HepG2 (cell line): Measurements from ENCODE around the gene IQGAP2. TPM values are rescaled to one million over a fixed set of nuclear protein-coding genes. Genes with fewer than 3 reads are reported as not detected.

Experiments
- ATAC-seq: fragments of 200-7000 bp; cut with Tn5 transposase; 3 replicates; pipeline ENCODE4 v1.9.1; 2020; ENCODE audit warnings: mild to moderate bottlenecking, moderate library complexity
- BruUV-seq: library from RNA; stranded (reverse); fragments of 400-500 nt; replicated peaks from 2 replicates; lab custom pipeline; 2021; lab: Mats Ljungman, UMichigan
- CTCF ChIA-PET: fragments of 300-600 bp; formaldehyde crosslinking; extraction: SDS; loops from one replicate; lab custom pipeline; 2021; ENCODE audit warnings: low total read pairs, inconsistent platforms, low intra/inter-chr PET ratio; lab: Yijun Ruan, JAX
- POLR2A ChIA-PET: fragments of 350-600 bp; sonication (Branson Sonifier 250); formaldehyde crosslinking; loops from one replicate; lab custom pipeline; 2020; ENCODE audit warnings: antibody characterized with exemption, inconsistent platforms; lab: Yijun Ruan, JAX
- DNase-seq: peaks from one replicate; pipeline ENCODE4 v3.0.0-alpha.2; 2015; ENCODE audit warnings: low spot score
- FAIRE-seq: peaks from 3 replicates; lab custom pipeline; 2011; peaks lifted over from hg19 to GRCh38; lab: Jason Lieb, UNC
- H2AFZ ChIP-seq: one replicate; pipeline ENCODE4 v1.6.1; 2011; ENCODE audit warnings: low read length, inconsistent platforms
- H3K27ac ChIP-seq: fragments of 300-600 bp; 3 replicates; pipeline ENCODE4 v1.8.0; 2011; ENCODE audit warnings: mixed run types, mild to moderate bottlenecking, mixed read lengths, low read length, inconsistent platforms; ENCODE audit not compliant: insufficient read depth; ENCODE audit errors: extremely low read length
- H3K27me3 ChIP-seq, 2 experiments: fragments of 200-600 bp in 1 of 2; 2 replicates in 1 of 2; 3 replicates in 1 of 2; pipeline versions ENCODE4 v1.6.0 to v1.8.0; 2011; ENCODE audit warnings: low read length in 2 of 2, mild to moderate bottlenecking in 2 of 2, moderate library complexity in 2 of 2, inconsistent platforms in 1 of 2; ENCODE audit not compliant: insufficient read depth in 2 of 2, control insufficient read depth in 1 of 2
- H3K36me3 ChIP-seq, 2 experiments: fragments of 200-600 bp in 1 of 2; replicated peaks in 1 of 2; 2 replicates in 1 of 2; 3 replicates in 1 of 2; pipeline versions ENCODE4 v1.5.1 to v1.8.0; 2011; ENCODE audit warnings: low read length in 2 of 2, inconsistent platforms in 1 of 2; ENCODE audit not compliant: insufficient read depth in 2 of 2, control insufficient read depth in 1 of 2
- H3K4me1 ChIP-seq: 2 replicates; pipeline ENCODE4 v1.5.1; 2012; ENCODE audit warnings: low read length, inconsistent platforms; ENCODE audit not compliant: insufficient read depth
- H3K4me2 ChIP-seq: 2 replicates; pipeline ENCODE4 v1.6.0; 2011; ENCODE audit warnings: low read depth, low read length, inconsistent platforms
- H3K4me3 ChIP-seq, 3 experiments: fragments of 200-600 bp in 1 of 3; sonication (generic), shearing (Covaris generic) in 1 of 3; replicated peaks in 1 of 3; 2 replicates each; pipeline ENCODE4 v1.5.1; 2011 to 2016; ENCODE audit warnings: low read length in 3 of 3, inconsistent platforms in 2 of 3, low read depth in 2 of 3, mild to moderate bottlenecking in 2 of 3, control low read depth in 1 of 3, mixed read lengths in 1 of 3; ENCODE audit not compliant: insufficient read depth in 1 of 3
- H3K79me2 ChIP-seq: one replicate; pipeline ENCODE4 v1.6.1; 2011; ENCODE audit warnings: low read length, inconsistent platforms; ENCODE audit not compliant: insufficient read depth
- H3K9ac ChIP-seq: 2 replicates; pipeline ENCODE4 v1.6.0; 2011; ENCODE audit warnings: mild to moderate bottlenecking, low read depth, low read length, inconsistent platforms; ENCODE audit not compliant: insufficient read depth
- H3K9me3 ChIP-seq: 2 replicates; pipeline ENCODE4 v1.5.1; 2012; ENCODE audit warnings: mild to moderate bottlenecking, low read length
- H4K20me1 ChIP-seq: 2 replicates; pipeline ENCODE4 v1.6.0; 2011; ENCODE audit warnings: inconsistent platforms, mild to moderate bottlenecking, low read length, moderate library complexity; ENCODE audit not compliant: insufficient read depth
- ARNTL ChIP-seq: sonication (generic); formaldehyde crosslinking; IDR thresholded peaks from 2 replicates; pipeline ENCODE4 v1.4.0; 2020; ENCODE audit warnings: mild to moderate bottlenecking, missing genetic modification reagents
- ISX ChIP-seq: sonication (generic); formaldehyde crosslinking; conservative IDR thresholded peaks from 2 replicates; pipeline ENCODE4 v1.5.0; 2020; ENCODE audit warnings: missing genetic modification reagents
- KAT2B ChIP-seq: fragments of 150-350 bp; IDR thresholded peaks from 2 replicates; pipeline ENCODE4 v1.6.1; 2014; ENCODE audit warnings: low read depth, low read length, borderline replicate concordance
- LBX2 ChIP-seq: sonication (generic); formaldehyde crosslinking; IDR thresholded peaks from 2 replicates; pipeline ENCODE4 v1.5.0; 2020; ENCODE audit warnings: missing genetic modification reagents, mild to moderate bottlenecking, borderline replicate concordance
- PAWR ChIP-seq: sonication (generic); formaldehyde crosslinking; IDR thresholded peaks from 2 replicates; pipeline ENCODE4 v1.4.0; 2020; ENCODE audit warnings: missing genetic modification reagents, mild to moderate bottlenecking, borderline replicate concordance
- PTBP1 ChIP-seq: fragments of 200-400 bp; formaldehyde crosslinking; IDR thresholded peaks from 2 replicates; pipeline ENCODE4 v1.6.1; 2018; ENCODE audit warnings: low read length, low read depth; ENCODE audit not compliant: poor library complexity, severe bottlenecking
- SKIL ChIP-seq: sonication (generic); formaldehyde crosslinking; IDR thresholded peaks from 2 replicates; pipeline ENCODE4 v1.8.0; 2022; ENCODE audit warnings: missing genetic modification reagents, mild to moderate bottlenecking, moderate library complexity, borderline replicate concordance
- ZNF138 ChIP-seq: sonication (generic); formaldehyde crosslinking; IDR thresholded peaks from 2 replicates; pipeline ENCODE4 v1.5.0; 2020; ENCODE audit warnings: mild to moderate bottlenecking, low read depth, missing genetic modification reagents
- ZNF574 ChIP-seq: sonication (generic); formaldehyde crosslinking; IDR thresholded peaks from 2 replicates; pipeline ENCODE4 v1.4.0; 2020; ENCODE audit warnings: missing genetic modification reagents
- WGBS: methylation state at CpG from one replicate; pipeline ENCODE4 v1.1.6; 2017; ENCODE audit warnings: low lambda C conversion rate; 5-methylcytosine and 5-hydroxymethylcytosine counted together
- in situ Hi-C: cut with HindIII; loops from 2 replicates; pipeline ENCODE4 v1.10.0; 2017; ENCODE audit warnings: low pct_unique_long_range_greater_than_20kb; ENCODE audit not compliant: extremely low pct_ligation_motif_present
- intact Hi-C: fragments of 100-400 bp; cut with micrococcal nuclease; formaldehyde crosslinking; loops from one replicate; pipeline ENCODE4 v1.10.0; 2022; ENCODE audit not compliant: unreplicated experiment
- polyA plus RNA-seq, 8 experiments: library from polyadenylated mRNA; depleted of rRNA in 3 of 8; stranded (reverse) in 7 of 8; unstranded in 1 of 8; fragments of >200 nt; fragmentation: Illumina TruSeq in 4 of 8; extraction: Trizol in 4 of 8; gene quantifications; 2 replicates each; pipeline versions ENCODE4 v1.2.1 to v1.2.3, GENCODE V29; 2011 to 2016; ENCODE audit warnings: low read depth in 4 of 8, missing spikeins in 1 of 8, mixed read lengths in 1 of 8; ENCODE audit not compliant: insufficient read depth in 1 of 8
- total RNA-seq, 5 experiments: library from RNA; depleted of rRNA; stranded (reverse); fragments of >200 nt; fragmentation: Illumina TruSeq; extraction: Trizol; gene quantifications; 2 replicates each; pipeline ENCODE4 v1.2.3, GENCODE V29; 2016; ENCODE audit warnings: low read depth in 1 of 5
- TF ChIP-seq, protein P1 (sequence below): fragments of 450-650 bp; IDR thresholded peaks from 2 replicates; pipeline ENCODE4 v1.6.1; 2016

Gene IQGAP2
- total and polyA plus RNA-seq, 2 of the 13 experiments (the other 11 are each of a cell fraction or from before 2014, with no cell fraction given) = 35.2 to 83.3 TPM

- TF ChIP-seq, protein P1, sequence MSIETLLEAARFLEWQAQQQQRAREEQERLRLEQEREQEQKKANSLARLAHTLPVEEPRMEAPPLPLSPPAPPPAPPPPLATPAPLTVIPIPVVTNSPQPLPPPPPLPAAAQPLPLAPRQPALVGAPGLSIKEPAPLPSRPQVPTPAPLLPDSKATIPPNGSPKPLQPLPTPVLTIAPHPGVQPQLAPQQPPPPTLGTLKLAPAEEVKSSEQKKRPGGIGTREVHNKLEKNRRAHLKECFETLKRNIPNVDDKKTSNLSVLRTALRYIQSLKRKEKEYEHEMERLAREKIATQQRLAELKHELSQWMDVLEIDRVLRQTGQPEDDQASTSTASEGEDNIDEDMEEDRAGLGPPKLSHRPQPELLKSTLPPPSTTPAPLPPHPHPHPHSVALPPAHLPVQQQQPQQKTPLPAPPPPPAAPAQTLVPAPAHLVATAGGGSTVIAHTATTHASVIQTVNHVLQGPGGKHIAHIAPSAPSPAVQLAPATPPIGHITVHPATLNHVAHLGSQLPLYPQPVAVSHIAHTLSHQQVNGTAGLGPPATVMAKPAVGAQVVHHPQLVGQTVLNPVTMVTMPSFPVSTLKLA = peak; percentile 91
- no peak for TF ChIP-seq LBX2 (CRISPR knock-in tag)
- no peak for TF ChIP-seq KAT2B
- no peak for TF ChIP-seq PAWR
- peak; percentile 97 for TF ChIP-seq ARNTL (CRISPR knock-in tag)
These were observed 1.4 kb downstream of the IQGAP2 start (continued) for GRCh38 chr5:76404223-76405211.

DNA sequence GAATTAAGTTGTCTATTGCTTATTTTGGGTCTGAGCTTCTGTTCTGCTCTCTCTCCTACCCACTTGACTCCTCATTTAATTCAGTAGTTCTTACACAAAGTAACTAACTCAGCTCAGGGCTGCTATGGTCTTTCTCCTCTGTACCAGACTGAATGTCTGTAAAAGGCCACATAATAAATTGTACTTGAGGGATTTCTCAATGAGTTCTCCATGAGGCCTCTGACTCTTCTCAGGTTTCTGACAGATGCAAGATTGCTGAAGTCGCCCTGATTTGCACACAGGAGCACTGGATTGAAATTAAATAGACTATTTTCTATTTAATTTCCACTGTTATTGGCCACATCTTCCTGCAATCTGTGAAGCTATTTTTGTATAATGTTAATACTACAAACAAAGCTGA is 2.9 kb downstream of the IQGAP2 start:
- Histone ChIP-seq H3K27me3 (no peaks in the 10 kb centered on the region), H3K79me2 (peaks cover 69% of the 10 kb centered on the region), H3K4me2 (peak overlapping the region; percentile 90), H4K20me1 (no peaks in the 10 kb centered on the region; the same call in 1 of the 2 replicates), H3K27ac (peak overlapping the region; percentile 97), H3K36me3 (no peaks in the 10 kb centered on the region), H2AFZ (no peak overlapping the region), H3K4me1 (peaks cover 82% of the 10 kb centered on the region), H3K4me3 (peak overlapping the region; percentile 8 to 90 (median 29); a peak in 2 of 6 replicates), H3K9me3 (no peaks in the 10 kb centered on the region), H3K9ac (peak overlapping the region; percentile 42)
- in situ Hi-C loops (no loop called here), intact Hi-C loops (no loop called here)
- no peak for DNase-seq
- no TSS peak for BruUV-seq
- ATAC-seq = no peak
- POLR2A ChIA-PET = no interaction called here
- WGBS = 76% methylated on average over 1 of the region's 1 CpG
- FAIRE-seq = no peak
- TF ChIP-seq ZNF138 (CRISPR knock-in tag) (no peak), ISX (no peak), SKIL (CRISPR knock-in tag) (no peak), ZNF574 (CRISPR knock-in tag) (no peak), PTBP1 (no peak)
- CTCF ChIA-PET = no interaction called here
